Measurements from ENCODE around the gene GALNT17.

GRCh38 chr7:71611986-71612385 is 480.0 kb downstream of the GALNT17 start:
- TF ChIP-seq POLR2A (IDR thresholded peaks at IDR 0.05; ENCODE audit: low read depth, low read length) (no peak), POLR2AphosphoS5 (IDR thresholded peaks at IDR 0.05; ENCODE audit: low read depth, low read length) (no peak), TAF1 (IDR thresholded peaks at IDR 0.05; ENCODE audit: borderline replicate concordance, low read depth, low read length) (no peak)

Measured in GM12892 (cell line).